ENCODE data around the gene CRMP1.
A peak's percentile ranks its signal among the peaks of the same experiment; 100 is the strongest.

DNA sequence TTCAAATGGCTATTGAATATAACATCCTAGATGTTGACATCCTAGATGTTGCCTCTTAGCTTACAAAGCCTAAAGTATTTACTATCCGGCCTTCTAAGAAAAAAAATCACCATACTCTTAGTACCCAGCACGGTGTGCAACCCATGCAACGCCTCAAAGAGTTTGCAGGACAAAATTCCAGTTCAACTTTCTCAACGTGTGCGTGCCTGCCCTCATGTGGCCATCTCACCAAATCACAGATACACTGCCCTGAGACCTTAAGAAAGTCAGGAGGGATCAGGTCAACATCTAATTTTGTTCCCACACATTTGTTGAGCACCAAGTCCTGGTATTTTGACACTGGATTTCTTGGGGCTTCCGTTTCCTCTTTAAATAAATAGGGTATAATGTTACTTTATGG is 68.3 kb downstream of the CRMP1 start:
- TF ChIP-seq POLR2A (IDR thresholded peaks at IDR 0.05) (no peak), CTCF (IDR thresholded peaks at IDR 0.05) (peak in 4 of 6 experiments; percentile 12 to 31 (median 26))

All from adrenal gland (tissue), 5 donors.